Smooth muscle cell of the brain vasculature (primary cell): ENCODE data around the gene CHMP4B.
"Not testable (repeated sequence)": the region's sequence is repeated elsewhere in the genome, so short reads cannot be mapped to it uniquely, and the experiment has no call there.

Source experiments
- DNase-seq: peaks from one replicate; pipeline ENCODE4 v3.0.0-alpha.2; 2012; ENCODE audit warnings: low read depth, low spot score

CHMP4B gene

GRCh38 chr20:33789858-33790182 is 21.3 kb upstream of the CHMP4B start:
- no peak for DNase-seq

DNA sequence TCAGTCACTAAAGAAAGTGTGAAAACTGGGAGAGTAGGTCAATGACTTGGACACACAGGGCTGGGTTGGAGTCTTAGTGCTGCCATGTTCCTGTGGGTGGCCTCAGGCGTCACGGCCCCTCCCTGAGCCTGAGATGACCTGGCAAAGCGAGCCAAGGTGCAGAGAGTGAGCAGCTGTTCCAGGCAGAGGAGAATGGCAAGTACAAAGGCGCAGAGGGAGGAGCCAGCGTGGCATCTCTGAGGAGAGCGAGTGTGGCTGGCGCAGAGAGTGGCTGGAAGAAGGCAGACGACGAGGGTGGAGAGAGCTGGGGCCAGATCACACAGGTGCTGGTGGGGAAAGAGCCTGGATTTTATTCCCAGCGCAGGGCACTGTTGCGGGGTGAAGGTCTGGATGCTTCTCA is 20.6 kb upstream of the CHMP4B start:
- no peak for DNase-seq

GRCh38 chr20:33791021-33791420 is 20.1 kb upstream of the CHMP4B start:
- no peak for DNase-seq

GRCh38 chr20:33791540-33791939 is 19.6 kb upstream of the CHMP4B start:
- no peak for DNase-seq

- no peak for DNase-seq
Measured at GRCh38 chr20:33791959-33792597, 19.1 kb upstream of the CHMP4B start.

GRCh38 chr20:33792598-33792989 is 18.6 kb upstream of the CHMP4B start:
- not testable (repeated sequence) for DNase-seq

DNA sequence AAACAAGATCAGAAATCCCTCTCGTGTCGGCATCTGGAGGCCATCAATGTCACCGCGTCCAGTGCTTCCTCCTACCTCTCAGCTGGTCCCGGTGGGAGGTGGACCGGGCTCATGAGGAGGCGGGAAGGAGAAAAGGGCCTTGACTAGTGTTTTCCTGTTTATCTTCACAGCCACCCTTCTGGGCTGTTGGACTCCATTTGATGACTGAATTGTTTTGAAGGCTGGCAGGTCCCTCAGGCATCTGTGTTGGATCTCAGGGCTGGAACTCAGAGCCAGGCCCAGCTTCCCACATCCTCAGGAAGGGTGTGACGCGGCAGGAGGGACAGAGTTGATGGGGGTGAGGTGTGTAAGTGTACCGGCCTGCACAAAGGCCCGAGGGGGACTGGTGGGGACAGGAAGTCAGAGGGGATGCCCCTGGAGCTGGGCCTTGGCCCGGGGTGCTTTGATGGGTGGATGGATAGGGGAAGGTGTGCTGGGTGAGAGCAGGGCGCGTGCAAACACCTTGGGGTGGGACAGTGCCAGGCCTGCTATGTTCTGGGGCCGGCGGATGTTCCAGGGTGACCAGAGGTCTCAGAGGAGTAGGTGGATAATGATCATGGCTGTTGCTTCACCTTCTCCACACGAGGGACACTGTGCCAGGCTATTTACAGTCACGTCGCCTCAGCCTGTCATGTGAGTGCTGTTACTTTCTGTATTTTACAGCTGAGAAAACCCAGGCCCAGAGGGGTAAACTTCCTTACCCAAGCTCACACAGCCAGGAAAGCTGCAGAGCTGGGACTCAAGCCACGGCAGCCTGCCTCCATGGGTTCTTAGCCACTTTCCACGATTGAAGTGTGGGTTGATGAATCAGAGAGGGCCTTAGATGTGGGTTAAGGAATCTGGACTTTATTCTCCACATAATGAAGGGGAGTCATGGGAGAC is 17.9 kb upstream of the CHMP4B start:
- no peak for DNase-seq

DNA sequence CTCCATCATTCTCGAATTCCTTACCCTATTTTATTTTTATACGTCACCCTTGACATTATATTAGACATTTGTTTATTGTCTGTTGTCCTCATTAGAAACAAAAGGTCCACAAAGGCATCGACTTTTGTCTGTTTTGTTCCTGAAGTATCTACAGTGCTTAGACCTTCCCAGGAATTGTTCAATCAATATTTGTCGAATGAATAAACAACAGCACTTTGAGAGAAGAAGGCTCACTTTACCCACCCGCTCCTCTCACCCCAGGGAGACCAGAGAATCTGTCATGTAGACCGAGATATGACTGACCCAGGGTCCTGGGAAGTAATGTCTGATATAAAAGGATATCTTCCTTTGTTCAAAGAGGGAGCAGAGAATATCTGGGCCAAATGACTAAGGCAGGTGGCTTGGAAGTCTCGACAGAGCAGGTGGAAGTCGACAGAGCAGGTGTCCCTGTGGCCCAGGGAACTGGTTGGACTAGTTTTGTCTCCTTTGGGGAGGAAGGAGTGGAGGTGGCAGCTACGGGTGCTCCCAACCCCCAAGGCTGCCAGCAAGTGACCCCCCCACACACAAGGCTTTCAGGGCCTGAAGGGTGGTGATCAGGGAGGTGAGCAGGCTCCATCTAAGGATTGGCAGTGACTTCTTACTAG is 14.8 kb upstream of the CHMP4B start:
- DNase-seq = no peak

GRCh38 chr20:33796907-33797544 is 14.1 kb upstream of the CHMP4B start:
- DNase-seq = no peak

GRCh38 chr20:33798444-33798843 is 12.7 kb upstream of the CHMP4B start:
- no peak for DNase-seq

DNA sequence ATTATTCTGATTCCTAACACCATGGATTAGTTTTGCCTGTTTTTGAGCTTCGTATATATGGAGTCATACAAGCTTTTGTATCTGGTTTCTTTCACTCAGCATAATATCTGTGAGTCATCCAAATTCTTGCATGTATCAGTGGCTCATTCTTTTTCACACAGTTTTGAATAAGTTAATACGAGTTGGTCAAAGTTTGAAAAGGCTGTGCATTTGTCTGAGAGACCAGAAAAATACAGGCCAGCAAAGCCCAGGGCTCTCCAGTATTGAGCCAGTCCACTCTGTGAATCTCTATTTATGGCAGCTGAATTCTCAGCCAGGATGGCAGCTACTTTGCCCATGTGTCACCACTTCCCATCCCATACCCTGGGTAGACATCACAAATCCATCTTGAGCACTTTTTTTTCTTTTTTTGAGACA is 7.2 kb upstream of the CHMP4B start:
- DNase-seq = no peak

- DNase-seq = no peak
Measured at GRCh38 chr20:33808388-33808787, 2.8 kb upstream of the CHMP4B start.

GRCh38 chr20:33810259-33810658 is 889 bp upstream of the CHMP4B start:
- DNase-seq = no peak

GRCh38 chr20:33811776-33812151 is 616 bp downstream of the CHMP4B start:
- no peak for DNase-seq

DNA sequence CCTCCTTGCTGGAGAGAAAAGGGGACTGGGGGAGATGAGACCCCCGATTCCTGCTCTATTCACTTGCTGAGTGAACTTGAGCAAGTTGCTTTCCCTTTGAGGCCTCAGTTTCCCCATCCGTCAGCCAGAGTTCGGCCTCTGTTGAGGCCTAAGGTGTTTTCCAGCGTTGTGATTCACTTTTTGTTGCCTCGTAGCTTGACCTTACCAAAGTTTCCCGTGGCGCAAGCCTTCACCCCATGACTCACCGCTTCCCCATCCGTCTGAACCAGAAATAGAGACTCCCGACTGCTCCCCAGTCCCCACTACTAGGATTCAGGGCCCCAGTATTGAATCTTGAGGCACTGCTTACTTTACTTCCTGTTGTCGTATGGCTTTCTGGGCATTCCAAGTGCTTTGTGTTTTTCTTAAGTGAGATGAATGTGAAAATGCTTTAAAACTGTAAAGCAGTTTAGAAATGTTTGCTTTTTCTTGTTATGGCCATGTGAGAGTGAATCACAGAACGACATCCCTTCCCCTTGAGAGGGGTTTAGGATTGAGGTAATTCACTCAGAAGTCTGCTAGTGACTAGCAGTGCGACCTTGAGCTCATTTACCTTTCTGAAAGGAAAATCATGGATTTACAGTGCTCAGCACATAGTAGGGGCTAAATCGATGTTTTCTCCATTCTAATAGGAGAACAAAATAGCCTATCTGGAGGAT is 1.2 kb downstream of the CHMP4B start:
- peak; percentile 52 for DNase-seq

- no peak for DNase-seq
Measured at GRCh38 chr20:33812908-33813462, 1.8 kb downstream of the CHMP4B start.

DNA sequence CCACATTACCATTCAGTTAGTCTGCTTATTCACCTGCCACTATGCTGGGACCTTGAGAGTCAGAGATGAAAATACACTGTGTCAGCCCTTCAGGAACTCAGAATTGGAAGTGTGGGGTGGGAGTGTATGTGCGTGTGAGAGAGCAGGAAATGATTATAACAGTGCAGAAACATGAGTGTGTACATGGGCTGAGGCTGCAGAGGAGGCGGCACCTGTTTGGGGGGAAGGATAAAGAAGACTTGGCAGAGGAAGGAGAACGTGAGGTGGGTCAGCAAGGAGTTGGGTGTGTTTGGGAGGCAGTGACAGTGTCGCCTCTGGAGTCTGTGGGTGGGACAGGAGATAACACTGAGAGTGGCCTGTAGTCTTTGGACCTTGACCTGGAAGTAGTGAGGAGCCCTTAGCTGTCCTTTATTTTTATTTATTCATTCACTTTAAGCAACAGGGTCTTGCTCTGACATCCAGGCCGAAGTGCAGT is 3.1 kb downstream of the CHMP4B start:
- DNase-seq = no peak

DNA sequence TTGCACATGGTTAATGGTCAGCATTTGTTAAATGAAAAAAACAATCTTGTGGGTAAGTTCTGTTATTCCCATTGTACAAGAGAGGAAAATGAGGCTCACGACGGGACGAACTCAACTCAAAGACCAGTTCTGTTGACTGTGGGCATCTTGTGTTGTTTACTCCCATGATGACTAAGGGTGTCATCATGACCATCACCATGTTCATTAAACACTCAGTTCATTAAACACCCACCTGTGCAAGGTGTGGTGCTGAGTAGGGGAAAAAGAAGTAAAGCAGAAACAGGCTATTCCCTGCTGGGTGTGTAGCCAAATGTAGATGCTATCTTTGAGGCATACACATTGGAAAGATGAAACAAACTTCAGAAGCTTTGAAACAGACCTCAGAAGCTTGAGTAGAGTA is 4.5 kb downstream of the CHMP4B start:
- DNase-seq = no peak

- DNase-seq = no peak
Measured at GRCh38 chr20:33816191-33816590, 5.0 kb downstream of the CHMP4B start.

DNA sequence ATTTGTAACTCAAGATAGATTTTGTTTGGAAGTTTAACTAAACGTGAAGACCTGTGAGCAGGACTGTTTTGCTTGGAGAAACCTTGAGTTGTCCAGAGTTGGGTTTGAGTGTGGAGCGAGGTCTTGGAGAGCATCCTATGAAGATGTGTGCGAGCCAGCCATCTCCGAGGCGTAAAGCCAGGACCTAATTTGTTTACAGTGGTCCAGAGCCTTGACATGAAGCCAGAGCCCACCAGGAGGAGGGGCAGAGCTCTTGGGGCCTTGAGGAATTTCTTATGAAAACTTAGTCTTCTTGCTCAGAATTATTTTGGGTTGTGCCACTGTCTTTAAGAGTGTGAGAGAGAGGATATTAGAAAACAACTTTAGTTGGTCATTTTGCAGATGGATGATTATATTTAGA is 6.3 kb downstream of the CHMP4B start:
- no peak for DNase-seq

GRCh38 chr20:33819456-33819855 is 8.3 kb downstream of the CHMP4B start:
- no peak for DNase-seq
